Renal cortex interstitium (tissue), 11 donors: Measurements from ENCODE around the gene CPEB3. TPM values are rescaled to one million over a fixed set of nuclear protein-coding genes. Genes with fewer than 3 reads are reported as not detected.
"Not testable (repeated sequence)": the region's sequence is repeated elsewhere in the genome, so short reads cannot be mapped to it uniquely, and the experiment has no call there.

Experiments
- DNase-seq, 11 donors: peaks; one replicate each; pipeline ENCODE4 v3.0.0-alpha.2; 2013; ENCODE audit warnings: low read depth in 9 of 11, low spot score in 4 of 11; ENCODE audit errors: extremely low read depth in 1 of 11
- polyA plus RNA-seq, 3 donors: library from polyadenylated mRNA; unstranded; fragments of 120-200 nt; gene quantifications; one replicate each; pipeline ENCODE4 v1.2.1, GENCODE V29; 2013; ENCODE audit not compliant: insufficient read length in 3 of 3

Gene CPEB3
- polyA plus RNA-seq, 3 donors = 2.5 to 3.9 (median 3.0) TPM

GRCh38 chr10:92076722-92077121 lies 214.2 kb downstream of the CPEB3 start:
- DNase-seq = no peak

- no peak for DNase-seq
These were observed 215.0 kb downstream of the CPEB3 start for GRCh38 chr10:92075829-92076228.

- DNase-seq = no peak
These were observed 216.6 kb downstream of the CPEB3 start for GRCh38 chr10:92074126-92074887.

GRCh38 chr10:92068900-92069299 lies 222.0 kb downstream of the CPEB3 start:
- DNase-seq = no peak

- no peak for DNase-seq
These were observed 224.5 kb downstream of the CPEB3 start for GRCh38 chr10:92066386-92066785.

GRCh38 chr10:92064506-92064905 lies 226.4 kb downstream of the CPEB3 start:
- no peak for DNase-seq

- DNase-seq = no peak
These were observed 228.6 kb downstream of the CPEB3 start for GRCh38 chr10:92062273-92062672.

- DNase-seq = no peak
These were observed 236.1 kb downstream of the CPEB3 start for GRCh38 chr10:92054807-92055206.

- no peak for DNase-seq
These were observed 238.1 kb downstream of the CPEB3 start for GRCh38 chr10:92052741-92053140.

- DNase-seq = no peak
These were observed 238.8 kb downstream of the CPEB3 start for GRCh38 chr10:92052088-92052487.

GRCh38 chr10:92047215-92047614 lies 243.7 kb downstream of the CPEB3 start:
- DNase-seq = no peak

- no peak for DNase-seq
These were observed 245.2 kb downstream of the CPEB3 start for GRCh38 chr10:92045641-92046106.

- no peak for DNase-seq
These were observed 248.3 kb downstream of the CPEB3 start for GRCh38 chr10:92042541-92042940.

GRCh38 chr10:92038949-92039348 lies 251.9 kb downstream of the CPEB3 start:
- no peak for DNase-seq

GRCh38 chr10:92033070-92033469 lies 257.8 kb downstream of the CPEB3 start:
- DNase-seq = not testable (repeated sequence)

GRCh38 chr10:92031580-92031979 lies 259.3 kb downstream of the CPEB3 start:
- DNase-seq = no peak

GRCh38 chr10:92027141-92027540 lies 263.7 kb downstream of the CPEB3 start:
- no peak for DNase-seq

GRCh38 chr10:92025340-92025739 lies 265.5 kb downstream of the CPEB3 start:
- not testable (repeated sequence) for DNase-seq

GRCh38 chr10:92024700-92025099 lies 266.2 kb downstream of the CPEB3 start:
- DNase-seq = no peak

GRCh38 chr10:92014620-92015019 lies 276.3 kb downstream of the CPEB3 start:
- no peak for DNase-seq

GRCh38 chr10:92011560-92012214 lies 279.2 kb downstream of the CPEB3 start:
- DNase-seq = peak in 1 of 11 donors; percentile 3
